Caco-2 (cell line): ENCODE results near the gene CADPS. TPM values are rescaled to one million over a fixed set of nuclear protein-coding genes. Genes with fewer than 3 reads are reported as not detected.

ENCODE experiments used
- BruUV-seq: library from RNA; stranded (reverse); fragments of 400-500 nt; replicated peaks from 2 replicates; lab custom pipeline; 2021; lab: Mats Ljungman, UMichigan
- CTCF ChIA-PET: fragments of 300-600 bp; sonication (Branson Sonifier 250); formaldehyde crosslinking; loops from one replicate; lab custom pipeline; 2022; ENCODE audit warnings: antibody characterized with exemption; lab: Charles Lee
- POLR2A ChIA-PET: fragments of 300-600 bp; sonication (Branson Sonifier 250); formaldehyde crosslinking; loops from one replicate; lab custom pipeline; 2022; ENCODE audit warnings: antibody characterized with exemption; lab: Charles Lee
- DNase-seq, 2 experiments: peaks; one replicate each; pipeline versions ENCODE4 v3.0.0 to v3.0.0-alpha.2; 2020 to 2022
- H3K27me3 ChIP-seq: replicated peaks from 2 replicates; pipeline ENCODE4 v1.6.0; 2011; ENCODE audit warnings: low read length; ENCODE audit not compliant: control insufficient read depth, insufficient read depth
- H3K36me3 ChIP-seq: 2 replicates; pipeline ENCODE4 v1.5.1; 2011; ENCODE audit warnings: low read length; ENCODE audit not compliant: control insufficient read depth, insufficient read depth
- H3K4me1 ChIP-seq: fragments of 250-450 bp; sonication (Bioruptor Pico); 2 replicates; pipeline ENCODE4 v1.5.1; 2020; ENCODE audit warnings: mild to moderate bottlenecking
- H3K4me3 ChIP-seq: 2 replicates; pipeline ENCODE4 v1.5.1; 2011; ENCODE audit warnings: low read depth, mild to moderate bottlenecking, control low read depth, low read length
- H3K9me3 ChIP-seq: fragments of 250-450 bp; sonication (Bioruptor Pico); 2 replicates; pipeline ENCODE4 v1.5.1; 2020; ENCODE audit warnings: mild to moderate bottlenecking, moderate library complexity
- H3K27ac Mint-ChIP-seq: one replicate; pipeline ENCODE4 v1.8.0; 2022; ENCODE audit warnings: mixed read lengths; ENCODE audit not compliant: unreplicated experiment
- H3K27me3 Mint-ChIP-seq: one replicate; pipeline ENCODE4 v1.8.0; 2022; ENCODE audit warnings: mixed read lengths; ENCODE audit not compliant: insufficient read depth, unreplicated experiment
- H3K36me3 Mint-ChIP-seq: one replicate; pipeline ENCODE4 v1.8.0; 2022; ENCODE audit warnings: mild to moderate bottlenecking, mixed read lengths; ENCODE audit not compliant: insufficient read depth, unreplicated experiment
- H3K4me1 Mint-ChIP-seq: one replicate; pipeline ENCODE4 v1.8.0; 2022; ENCODE audit warnings: low read depth, mixed read lengths; ENCODE audit not compliant: unreplicated experiment
- H3K4me3 Mint-ChIP-seq: one replicate; pipeline ENCODE4 v1.8.0; 2022; ENCODE audit warnings: mild to moderate bottlenecking, moderate library complexity, mixed read lengths; ENCODE audit not compliant: unreplicated experiment
- H3K9me3 Mint-ChIP-seq: one replicate; pipeline ENCODE4 v1.8.0; 2022; ENCODE audit warnings: mixed read lengths; ENCODE audit not compliant: unreplicated experiment
- intact Hi-C: fragments of 100-400 bp; cut with micrococcal nuclease; formaldehyde crosslinking; loops from one replicate; pipeline ENCODE4 v1.10.0; 2022; ENCODE audit not compliant: unreplicated experiment
- total RNA-seq: library from RNA; stranded (reverse); gene quantifications from 2 replicates; pipeline ENCODE4 v1.2.3, GENCODE V29; 2022
- TF ChIP-seq, protein P1 (sequence below), 2 experiments: fragments of 200-600 bp in 1 of 2; IDR thresholded peaks; 1 replicate in 1 of 2; 2 replicates in 1 of 2; pipeline versions ENCODE4 v1.5.1 to v1.8.0; 2011 to 2022; ENCODE audit warnings: antibody characterized with exemption in 1 of 2, control low read depth in 1 of 2, inconsistent platforms in 1 of 2, low read depth in 1 of 2, low read length in 1 of 2, mild to moderate bottlenecking in 1 of 2, moderate library complexity in 1 of 2; ENCODE audit not compliant: insufficient read depth in 1 of 2, severe bottlenecking in 1 of 2, unreplicated experiment in 1 of 2

CADPS gene
- total RNA-seq, 1 experiment from 2014 or later: not detected

DNA sequence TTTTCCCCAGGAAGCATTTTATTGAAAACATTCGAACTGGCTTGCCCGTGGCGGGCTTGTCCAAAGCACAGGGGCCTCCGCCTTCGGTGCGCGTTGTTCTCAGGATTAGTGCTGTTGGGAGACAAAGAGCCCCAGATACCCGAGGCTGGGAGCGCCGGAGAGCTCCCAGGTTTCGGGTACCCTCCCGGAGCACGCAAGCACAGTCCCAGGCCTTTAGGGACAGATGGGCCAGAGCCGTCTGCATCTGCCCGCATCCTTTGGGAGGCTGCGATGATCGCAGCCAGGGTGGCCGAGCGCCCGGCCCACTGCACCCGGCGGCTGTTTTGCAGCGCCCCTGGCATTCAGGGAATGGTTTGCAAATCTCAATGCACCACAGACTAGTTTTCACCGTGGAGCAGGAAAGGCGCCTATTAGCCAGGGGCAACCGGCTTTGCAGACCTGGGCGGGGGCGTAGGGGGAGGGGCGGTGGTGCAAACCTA, 496.9 kb downstream of the CADPS start:
- ChIA-PET CTCF (no interaction called here), POLR2A (no interaction called here)
- H3K27me3 ChIP-seq: peaks cover 3% of the 10 kb centered on the region
- no peak overlapping the region for H3K4me3 Mint-ChIP-seq
- H3K36me3 Mint-ChIP-seq: no peaks in the 10 kb centered on the region
- no peak overlapping the region for H3K4me3 ChIP-seq
- H3K9me3 ChIP-seq: no peaks in the 10 kb centered on the region
- no peaks in the 10 kb centered on the region for H3K4me1 ChIP-seq
- H3K27me3 Mint-ChIP-seq: peaks cover 32% of the 10 kb centered on the region
- H3K27ac Mint-ChIP-seq: no peak overlapping the region
- intact Hi-C loops: no loop called here
- no peaks in the 10 kb centered on the region for H3K9me3 Mint-ChIP-seq
- no peaks in the 10 kb centered on the region for H3K4me1 Mint-ChIP-seq
- no peak for DNase-seq
- BruUV-seq: no TSS peak
- H3K36me3 ChIP-seq: no peaks in the 10 kb centered on the region
- TF ChIP-seq, protein P1, sequence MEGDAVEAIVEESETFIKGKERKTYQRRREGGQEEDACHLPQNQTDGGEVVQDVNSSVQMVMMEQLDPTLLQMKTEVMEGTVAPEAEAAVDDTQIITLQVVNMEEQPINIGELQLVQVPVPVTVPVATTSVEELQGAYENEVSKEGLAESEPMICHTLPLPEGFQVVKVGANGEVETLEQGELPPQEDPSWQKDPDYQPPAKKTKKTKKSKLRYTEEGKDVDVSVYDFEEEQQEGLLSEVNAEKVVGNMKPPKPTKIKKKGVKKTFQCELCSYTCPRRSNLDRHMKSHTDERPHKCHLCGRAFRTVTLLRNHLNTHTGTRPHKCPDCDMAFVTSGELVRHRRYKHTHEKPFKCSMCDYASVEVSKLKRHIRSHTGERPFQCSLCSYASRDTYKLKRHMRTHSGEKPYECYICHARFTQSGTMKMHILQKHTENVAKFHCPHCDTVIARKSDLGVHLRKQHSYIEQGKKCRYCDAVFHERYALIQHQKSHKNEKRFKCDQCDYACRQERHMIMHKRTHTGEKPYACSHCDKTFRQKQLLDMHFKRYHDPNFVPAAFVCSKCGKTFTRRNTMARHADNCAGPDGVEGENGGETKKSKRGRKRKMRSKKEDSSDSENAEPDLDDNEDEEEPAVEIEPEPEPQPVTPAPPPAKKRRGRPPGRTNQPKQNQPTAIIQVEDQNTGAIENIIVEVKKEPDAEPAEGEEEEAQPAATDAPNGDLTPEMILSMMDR (IDR thresholded peaks at IDR 0.05; ENCODE audit: insufficient read depth in 1 of 2, low read depth in 1 of 2, low read length in 1 of 2, severe bottlenecking in 1 of 2, unreplicated experiment in 1 of 2): no peak

DNA sequence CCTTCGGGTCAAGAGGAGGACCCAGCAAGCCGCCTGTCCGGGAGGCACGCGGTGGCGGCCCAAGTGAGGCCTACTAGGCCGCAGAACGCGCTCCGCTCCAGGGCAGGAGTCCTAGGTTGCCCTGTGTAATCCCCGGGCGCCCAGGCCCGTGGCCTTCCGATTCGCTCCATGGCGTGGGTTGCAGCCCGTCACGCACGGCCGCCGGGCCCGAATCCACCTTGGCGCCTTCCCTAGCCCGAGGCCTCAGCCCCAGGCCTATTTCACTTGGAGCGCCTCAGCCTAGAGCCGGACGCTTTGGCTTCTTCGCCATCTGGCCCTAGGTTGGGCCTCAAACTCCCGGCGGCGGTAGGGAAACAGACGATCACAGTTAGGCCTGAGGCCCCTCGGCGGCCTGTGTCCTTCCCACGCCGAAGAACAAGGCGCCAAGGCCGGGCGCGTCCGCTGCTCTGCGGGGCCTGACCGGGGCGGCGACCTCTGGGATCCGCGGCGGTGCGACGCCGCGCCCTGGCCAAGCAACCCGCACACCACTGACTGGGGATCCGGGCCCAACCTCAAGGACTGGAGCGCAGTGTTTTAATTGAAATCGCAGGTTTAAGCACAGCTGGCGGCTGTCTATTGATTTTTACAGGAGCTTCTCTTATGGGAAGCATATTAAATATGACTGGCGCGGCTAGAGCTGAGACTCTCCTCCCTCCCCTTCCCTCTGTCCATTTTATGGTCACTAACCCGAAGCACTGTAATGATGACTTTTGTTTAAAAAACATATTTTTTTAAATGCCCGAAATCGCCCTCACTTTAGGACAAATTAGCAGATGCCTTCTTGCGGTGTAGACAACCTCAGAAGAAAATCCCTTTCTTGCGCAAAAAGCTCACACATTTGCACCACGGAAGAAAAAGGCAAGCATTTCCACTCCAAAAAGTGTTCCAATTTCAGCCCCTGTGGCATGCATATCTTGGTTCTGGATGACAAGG, 498.0 kb downstream of the CADPS start:
- Mint-ChIP-seq H3K27ac (no peak overlapping the region), H3K36me3 (no peaks in the 10 kb centered on the region), H3K4me3 (no peak overlapping the region), H3K4me1 (no peaks in the 10 kb centered on the region), H3K9me3 (no peaks in the 10 kb centered on the region), H3K27me3 (peaks cover 30% of the 10 kb centered on the region)
- no TSS peak for BruUV-seq
- H3K4me1 ChIP-seq: no peaks in the 10 kb centered on the region
- POLR2A ChIA-PET: no interaction called here
- TF ChIP-seq, protein P1 (IDR thresholded peaks at IDR 0.05; ENCODE audit: insufficient read depth in 1 of 2, low read depth in 1 of 2, low read length in 1 of 2, severe bottlenecking in 1 of 2, unreplicated experiment in 1 of 2): no peak
- no peak overlapping the region for H3K4me3 ChIP-seq
- intact Hi-C loops: no loop called here
- DNase-seq: no peak
- no peaks in the 10 kb centered on the region for H3K36me3 ChIP-seq
- CTCF ChIA-PET: no interaction called here
- H3K9me3 ChIP-seq: no peaks in the 10 kb centered on the region
- peaks cover 3% of the 10 kb centered on the region for H3K27me3 ChIP-seq

DNA sequence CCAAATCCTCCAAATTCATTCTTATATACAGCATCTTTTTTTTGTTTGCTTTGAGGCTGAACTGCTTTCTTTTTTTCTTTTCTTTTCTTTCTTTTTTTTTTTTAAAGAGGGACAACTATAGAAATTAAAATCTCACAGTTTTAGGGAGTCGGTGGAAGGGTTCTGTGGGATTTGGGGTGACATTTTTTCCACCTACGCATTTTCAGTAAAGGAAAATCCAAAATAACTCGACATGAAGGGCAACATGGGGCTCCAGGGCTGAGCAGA, 498.8 kb downstream of the CADPS start:
- no peak overlapping the region for H3K27ac Mint-ChIP-seq
- no peaks in the 10 kb centered on the region for H3K9me3 ChIP-seq
- no TSS peak for BruUV-seq
- no peak overlapping the region for H3K4me3 ChIP-seq
- peaks cover 3% of the 10 kb centered on the region for H3K27me3 ChIP-seq
- CTCF ChIA-PET: no interaction called here
- H3K36me3 ChIP-seq: no peaks in the 10 kb centered on the region
- H3K4me3 Mint-ChIP-seq: no peak overlapping the region
- POLR2A ChIA-PET: no interaction called here
- H3K27me3 Mint-ChIP-seq: peaks cover 27% of the 10 kb centered on the region
- intact Hi-C loops: no loop called here
- H3K9me3 Mint-ChIP-seq: no peaks in the 10 kb centered on the region
- H3K4me1 Mint-ChIP-seq: no peaks in the 10 kb centered on the region
- TF ChIP-seq, protein P1 (IDR thresholded peaks at IDR 0.05; ENCODE audit: insufficient read depth in 1 of 2, low read depth in 1 of 2, low read length in 1 of 2, severe bottlenecking in 1 of 2, unreplicated experiment in 1 of 2): no peak
- no peaks in the 10 kb centered on the region for H3K36me3 Mint-ChIP-seq
- DNase-seq: no peak
- no peaks in the 10 kb centered on the region for H3K4me1 ChIP-seq
